Right ventricle myocardium inferior (tissue), 1 donor: ENCODE data around the gene NPM1. TPM values are rescaled to one million over a fixed set of nuclear protein-coding genes. Genes with fewer than 3 reads are reported as not detected.
"Not testable (repeated sequence)": the region's sequence is repeated elsewhere in the genome, so short reads cannot be mapped to it uniquely, and the experiment has no call there.

Experiments used
- ATAC-seq: fragments of 200-7000 bp; cut with Tn5 transposase; one replicate; pipeline ENCODE4 v1.9.1; 2020; ENCODE audit warnings: mild to moderate bottlenecking, moderate library complexity
- DNase-seq: peaks from one replicate; pipeline ENCODE4 v3.0.0; 2021; ENCODE audit errors: missing footprints
- intact Hi-C: fragments of 100-400 bp; cut with DNase I; formaldehyde crosslinking; loops from one replicate; pipeline ENCODE4 v1.11.0; 2022
- total RNA-seq: library from RNA; stranded (reverse); fragmentation: NEBNext Ultra II Directional; extraction: Animal tissue kit (Norgen Biotek cat#: 25700); gene quantifications from one replicate; pipeline ENCODE4 v1.2.1, GENCODE V29; 2021
- donor health status: DM: no; HTN: yes; CAD: no; lungs with severe emphysema.

The NPM1 gene
- total RNA-seq, 1 donor from 2014 or later, result 365 TPM

DNA sequence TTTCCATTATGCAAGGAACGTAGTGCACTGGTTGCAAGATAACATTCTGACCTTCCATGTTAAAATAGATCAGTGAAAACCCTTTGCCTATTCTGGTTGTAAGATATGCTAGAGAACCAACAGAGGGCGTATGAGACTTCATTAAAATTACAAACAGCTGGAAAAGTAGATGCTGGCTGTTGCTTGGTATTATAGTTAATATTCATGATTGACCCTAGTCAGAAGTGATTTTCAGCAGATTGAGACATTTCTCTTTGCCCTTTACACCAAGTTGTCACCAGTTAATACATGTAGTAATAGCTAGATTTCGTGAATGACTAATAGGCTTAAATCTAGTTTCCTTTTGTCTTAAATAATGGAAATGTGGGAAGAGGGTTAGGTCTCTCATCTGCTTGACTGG lies 18.0 kb downstream of the NPM1 start:
- intact Hi-C loops, result no loop called here
- peak; percentile 54 for ATAC-seq
- DNase-seq, result no peak

DNA sequence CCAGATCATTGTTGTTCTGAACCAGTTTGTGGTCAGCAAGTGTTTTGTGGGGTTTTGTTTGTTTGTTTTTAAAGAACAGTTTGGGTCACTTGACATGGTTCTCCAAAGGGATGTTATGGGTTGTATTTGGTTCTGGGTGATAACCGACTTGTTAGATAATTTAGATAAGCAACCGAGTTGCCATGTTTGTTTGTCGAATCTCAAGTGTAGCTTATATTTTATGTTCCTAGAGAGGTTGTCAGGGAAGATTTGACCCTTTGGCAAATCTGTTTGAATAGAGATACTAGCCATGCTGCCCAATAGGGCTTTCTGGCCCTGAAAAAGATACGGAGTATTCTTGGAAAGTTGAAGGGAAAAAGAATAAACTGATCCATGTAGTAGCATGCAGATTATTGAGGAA lies 19.6 kb downstream of the NPM1 start:
- DNase-seq (no peak), ATAC-seq (no peak)
- intact Hi-C loops, result no loop called here

DNA sequence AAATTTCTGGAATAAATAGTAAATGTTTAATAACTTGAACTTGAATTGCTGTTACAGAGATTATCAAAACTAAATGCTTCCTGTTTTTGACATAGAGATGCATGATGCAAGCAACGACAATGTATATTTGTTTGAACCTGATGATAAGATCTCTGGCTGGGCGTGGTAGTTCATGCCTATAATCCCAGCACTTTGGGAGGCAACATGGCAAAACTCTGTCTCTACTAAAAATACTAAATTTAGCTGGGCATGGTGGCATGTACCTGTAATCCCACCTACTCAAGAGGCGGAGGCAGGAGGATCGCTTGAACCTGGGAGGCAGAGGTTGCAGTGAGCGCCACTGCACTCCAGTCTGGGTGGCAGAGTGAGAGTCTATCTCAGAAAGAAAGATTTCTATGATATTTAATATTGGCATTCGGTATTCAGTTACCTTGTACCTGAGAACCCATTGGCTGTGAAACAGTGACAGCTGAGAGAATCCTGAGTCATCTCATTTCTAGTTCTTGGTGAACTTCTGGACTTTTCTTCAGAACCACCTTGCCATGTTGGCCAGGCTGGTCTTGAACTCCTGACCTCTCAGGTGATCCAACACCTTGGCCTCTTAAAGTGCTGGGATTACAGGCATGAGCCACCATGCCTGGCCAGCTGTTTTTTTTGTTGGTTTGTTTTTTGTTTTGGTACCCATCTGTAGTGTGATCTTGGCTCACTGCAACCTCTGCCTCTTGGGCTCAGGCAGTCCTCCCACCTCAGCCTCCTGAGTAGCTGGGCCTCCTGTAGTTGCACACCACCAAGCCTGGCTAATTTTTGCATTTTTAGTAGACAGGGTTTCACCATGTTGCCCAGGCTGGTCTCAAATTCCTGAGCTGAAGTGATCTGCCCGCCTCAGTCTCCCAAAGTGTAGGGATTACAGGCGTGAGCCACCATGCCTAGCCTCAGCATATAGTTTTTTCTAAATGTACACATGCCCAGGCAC lies 21.8 kb downstream of the NPM1 start:
- ATAC-seq (no peak), DNase-seq (no peak)
- intact Hi-C loops, result loop anchor here (10.0 kb wide), 1 partner anchor 655 kb away; no protein-coding TSS in a partner anchor

DNA sequence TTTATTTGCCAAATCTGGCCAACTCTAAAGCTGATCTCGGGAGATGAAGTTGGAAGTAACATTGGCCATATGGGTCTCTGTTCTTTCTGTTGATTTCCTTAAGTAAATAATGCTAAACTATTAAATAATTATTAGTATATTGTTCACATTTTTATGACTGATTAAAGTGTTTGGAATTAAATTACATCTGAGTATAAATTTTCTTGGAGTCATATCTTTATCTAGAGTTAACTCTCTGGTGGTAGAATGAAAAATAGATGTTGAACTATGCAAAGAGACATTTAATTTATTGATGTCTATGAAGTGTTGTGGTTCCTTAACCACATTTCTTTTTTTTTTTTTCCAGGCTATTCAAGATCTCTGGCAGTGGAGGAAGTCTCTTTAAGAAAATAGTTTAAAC lies 22.5 kb downstream of the NPM1 start:
- intact Hi-C loops, result loop anchor here (10.0 kb wide), 1 partner anchor 655 kb away; no protein-coding TSS in a partner anchor
- DNase-seq (no peak), ATAC-seq (no peak)

DNA sequence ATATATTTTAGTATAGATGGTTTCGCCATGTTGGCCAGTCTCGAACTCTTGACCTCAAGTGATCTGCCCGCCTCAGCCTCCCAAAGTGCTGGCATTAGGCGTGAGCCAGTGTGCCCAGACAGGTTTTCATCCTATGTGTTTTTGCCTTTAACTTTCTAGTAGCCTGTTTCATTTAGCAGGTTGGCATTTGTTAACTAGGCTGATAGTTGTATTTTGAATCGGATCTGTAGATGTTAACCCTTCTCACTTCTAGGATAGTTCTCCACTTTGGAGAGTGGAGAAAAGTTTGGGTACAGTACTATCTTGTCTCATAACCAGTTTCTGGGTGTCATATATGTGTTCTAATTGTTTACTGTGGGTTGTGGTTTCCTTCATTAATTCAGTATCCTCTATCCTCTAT lies 24.5 kb downstream of the NPM1 start:
- DNase-seq (no peak), ATAC-seq (no peak)
- intact Hi-C loops, result loop anchor here (10.0 kb wide), 1 partner anchor 653 kb away; no protein-coding TSS in a partner anchor

DNA sequence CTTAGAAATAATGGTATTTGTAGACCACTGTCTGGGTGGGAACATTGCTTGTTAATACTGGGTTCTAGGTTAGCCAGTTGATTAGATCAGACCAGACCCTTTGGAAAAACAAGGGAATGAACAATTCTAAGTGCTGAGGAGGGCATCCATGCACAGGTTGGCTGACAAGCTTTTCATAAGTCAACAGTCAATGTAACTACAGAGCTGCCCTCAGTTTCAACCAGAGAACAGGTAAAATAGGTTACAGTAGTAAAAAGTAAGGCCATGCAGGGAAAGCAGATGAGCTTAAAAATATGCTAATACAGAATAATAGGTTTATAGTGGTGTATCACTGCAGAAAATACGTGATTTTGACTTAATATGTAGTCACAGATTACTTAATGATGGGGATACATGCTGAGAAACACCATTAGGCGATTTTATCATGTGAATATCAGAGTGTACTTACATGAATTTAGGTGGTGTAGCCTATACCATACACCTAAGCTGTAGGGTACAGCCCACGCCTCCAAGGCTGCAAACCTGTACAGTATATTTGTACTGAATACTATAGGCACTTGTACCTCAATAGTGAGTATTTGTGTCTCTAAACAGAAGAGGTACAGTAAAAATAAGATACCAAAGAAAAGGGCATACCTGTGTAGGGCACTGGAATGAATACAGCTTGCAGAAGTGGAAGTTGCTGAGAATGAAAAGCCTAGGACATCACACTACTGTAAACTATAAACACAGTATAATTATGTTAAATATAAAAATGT lies 25.7 kb downstream of the NPM1 start:
- intact Hi-C loops, result loop anchor here (10.0 kb wide), 1 partner anchor 651 kb away; no protein-coding TSS in a partner anchor
- DNase-seq, result no peak
- ATAC-seq, result no peak

DNA sequence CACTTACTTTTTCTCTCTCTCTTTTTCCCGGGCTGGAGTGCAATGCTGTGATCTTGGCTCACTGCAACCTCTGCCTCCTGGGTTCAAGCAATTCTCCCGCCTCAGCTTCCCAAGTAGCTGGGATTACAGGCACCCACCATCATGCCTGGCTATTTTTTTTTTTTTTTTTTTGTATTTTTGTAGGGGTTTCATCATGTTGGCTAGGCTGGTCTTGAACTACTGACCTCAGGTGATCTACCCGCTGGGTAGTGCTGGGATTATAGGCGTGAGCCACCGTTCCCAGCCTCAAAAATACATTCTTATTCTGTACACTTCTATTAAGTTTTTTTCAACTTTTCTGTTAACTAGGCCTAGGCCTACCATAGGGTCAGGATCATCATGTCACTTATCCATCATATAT lies 26.3 kb downstream of the NPM1 start:
- not testable (repeated sequence) for DNase-seq, ATAC-seq
- intact Hi-C loops, result loop anchor here (10.0 kb wide), 1 partner anchor 651 kb away; no protein-coding TSS in a partner anchor

DNA sequence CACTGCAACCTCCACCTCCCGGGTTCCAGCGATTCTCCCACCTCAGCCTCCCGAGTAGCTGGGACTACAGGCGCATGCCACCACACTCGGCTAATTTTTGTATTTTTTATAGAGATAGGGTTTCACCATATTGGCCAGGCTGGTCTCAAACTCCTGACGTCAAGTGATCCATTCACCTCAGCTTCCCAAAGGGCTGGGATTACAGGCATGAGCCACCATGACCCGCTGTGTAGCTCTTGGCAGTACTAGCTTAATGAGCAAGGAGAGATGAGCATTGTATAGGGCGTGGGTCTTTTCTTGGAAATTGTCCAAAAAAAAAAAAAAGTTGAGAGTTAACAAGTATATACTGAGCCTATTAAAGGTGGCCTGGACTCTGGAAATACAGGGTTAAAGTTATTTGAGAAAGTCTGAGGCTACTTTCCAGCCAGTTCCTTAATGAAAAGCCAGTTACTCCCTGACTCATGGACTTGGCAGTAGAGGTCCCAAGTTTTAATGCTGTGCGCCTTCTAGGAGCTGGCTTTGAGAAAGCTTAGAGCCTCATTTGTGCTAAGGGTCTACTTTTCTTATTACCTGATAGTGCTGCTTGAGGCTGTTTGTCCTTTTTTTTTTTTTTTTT lies 27.6 kb downstream of the NPM1 start:
- no peak for DNase-seq
- ATAC-seq, result no peak
- intact Hi-C loops, result loop anchor here (10.0 kb wide), 1 partner anchor 650 kb away; no protein-coding TSS in a partner anchor

DNA sequence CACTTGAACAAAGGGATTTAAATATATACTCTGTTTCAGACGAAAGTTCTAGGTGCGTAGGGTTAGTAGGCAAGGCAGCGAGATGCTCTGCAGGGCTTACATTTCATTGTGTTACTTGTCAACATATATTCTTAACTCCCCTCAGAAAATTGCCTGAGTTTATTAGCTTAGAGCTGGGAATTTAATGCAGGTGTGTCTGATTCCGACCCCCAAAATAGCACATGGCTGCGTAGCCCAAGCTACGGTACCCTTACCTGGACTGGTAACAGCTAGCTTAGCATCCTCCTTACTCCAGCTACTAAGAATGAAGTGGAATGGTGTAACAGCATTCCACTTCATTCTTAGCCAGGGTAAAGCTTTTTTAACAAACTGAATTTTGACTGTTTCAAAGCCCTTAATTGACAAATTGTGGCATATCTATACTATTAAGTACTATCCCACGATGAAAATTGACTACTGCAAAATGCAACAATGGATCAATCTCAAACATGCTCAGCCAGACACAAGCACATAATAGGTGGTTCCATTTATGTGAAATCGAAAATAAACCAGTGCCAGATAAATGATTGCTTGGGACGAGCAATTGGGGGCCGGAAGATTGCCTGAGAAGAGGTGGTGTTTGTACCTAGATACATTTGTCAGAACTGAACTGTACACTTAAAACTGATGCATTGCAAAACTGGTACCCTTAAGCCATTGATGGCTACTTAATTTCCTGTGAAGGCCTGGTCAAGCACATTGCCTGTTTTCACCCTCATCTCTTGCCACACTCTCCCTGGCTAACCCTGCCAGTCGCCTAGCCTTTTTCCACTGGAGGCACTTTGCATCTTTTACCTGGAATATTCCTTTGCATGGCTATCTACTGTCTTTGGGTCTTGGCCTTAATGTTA lies 28.8 kb downstream of the NPM1 start:
- ATAC-seq (no peak), DNase-seq (no peak)
- intact Hi-C loops, result loop anchor here (10.0 kb wide), 1 partner anchor 648 kb away; no protein-coding TSS in a partner anchor

DNA sequence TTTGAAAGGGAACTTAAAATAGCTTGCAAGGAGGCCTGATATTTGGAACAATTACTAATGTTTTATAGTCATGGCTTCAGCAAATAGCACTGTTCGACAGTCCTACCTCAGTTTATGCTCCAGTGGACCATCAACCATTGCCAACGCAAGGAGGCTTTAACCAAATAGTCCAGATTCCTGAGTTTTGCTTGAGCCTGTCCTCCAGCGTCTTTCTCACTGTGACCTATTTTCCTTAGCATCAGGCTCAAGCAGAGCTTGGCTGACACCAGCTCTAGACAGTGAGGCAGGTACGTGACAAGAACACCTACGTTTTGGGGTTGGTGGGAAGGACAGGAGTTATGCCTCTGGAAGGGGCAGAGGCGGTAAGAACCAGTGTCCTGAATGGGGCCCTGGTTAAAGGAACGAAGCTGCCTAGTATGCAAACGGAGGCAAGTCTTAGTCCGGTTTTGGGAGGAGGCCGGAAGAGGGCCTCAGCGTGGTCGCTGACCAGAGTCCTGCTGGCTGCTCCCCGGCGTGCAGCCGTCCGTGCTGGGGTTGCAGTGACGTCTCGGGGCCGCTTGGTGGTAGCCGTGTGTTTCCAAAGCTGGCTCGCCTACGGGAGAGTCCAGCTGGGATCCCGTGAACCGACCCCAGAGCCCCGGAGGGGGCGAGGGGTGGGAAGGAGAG lies 30.8 kb downstream of the NPM1 start:
- peak; percentile 85 for ATAC-seq
- intact Hi-C loops, result loop anchor here (1.0 to 10.0 kb wide), 3 partner anchors 66 to 646 kb away; no protein-coding TSS in a partner anchor
- peak; percentile 85 for DNase-seq

DNA sequence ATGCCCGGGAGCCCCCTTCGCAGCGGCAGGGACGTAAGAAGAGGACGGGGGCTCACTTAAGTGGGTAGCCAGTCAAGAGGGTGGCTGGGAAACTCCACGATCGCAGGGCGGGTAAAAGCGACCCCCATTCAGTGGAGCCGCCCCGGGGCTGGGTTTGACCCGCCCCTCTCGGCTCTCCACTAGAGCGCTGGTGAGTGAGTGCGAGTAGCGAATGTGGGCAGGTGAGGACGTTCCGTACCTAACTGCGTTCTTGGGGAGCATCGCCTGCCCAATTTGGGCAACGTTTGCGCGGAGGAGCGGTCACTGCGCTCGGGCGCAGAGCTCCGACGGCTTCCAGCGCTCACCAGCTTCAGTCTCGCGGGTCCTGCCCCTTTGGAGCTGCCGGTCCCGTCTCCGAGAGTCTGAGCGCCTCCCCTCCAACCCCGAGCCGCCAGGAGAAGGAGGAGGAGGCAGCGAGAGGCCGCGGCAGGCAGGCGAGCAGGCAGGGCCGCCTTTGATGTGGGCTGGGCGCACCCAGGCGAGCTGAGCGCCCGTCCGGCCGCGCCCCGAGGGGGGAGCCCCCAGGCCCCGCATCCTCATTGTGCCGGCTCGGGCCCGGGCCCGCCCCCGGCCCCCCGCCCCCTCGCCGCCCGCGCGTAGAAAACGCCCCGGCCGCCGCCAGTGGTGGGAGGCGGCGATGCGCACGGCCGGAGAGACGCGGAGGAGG lies 31.5 kb downstream of the NPM1 start, which contains the start of gene FGF18:
FGF18 (plus strand) TSS at position 666 of the 706 bp plus-strand sequence. CDS start 553 bp downstream, outside the sequence.
- DNase-seq (peak; percentile 75), ATAC-seq (peak; percentile 51)
- intact Hi-C loops, result loop anchor here (1.0 to 10.0 kb wide), 4 partner anchors 66 to 646 kb away; no protein-coding TSS in a partner anchor

DNA sequence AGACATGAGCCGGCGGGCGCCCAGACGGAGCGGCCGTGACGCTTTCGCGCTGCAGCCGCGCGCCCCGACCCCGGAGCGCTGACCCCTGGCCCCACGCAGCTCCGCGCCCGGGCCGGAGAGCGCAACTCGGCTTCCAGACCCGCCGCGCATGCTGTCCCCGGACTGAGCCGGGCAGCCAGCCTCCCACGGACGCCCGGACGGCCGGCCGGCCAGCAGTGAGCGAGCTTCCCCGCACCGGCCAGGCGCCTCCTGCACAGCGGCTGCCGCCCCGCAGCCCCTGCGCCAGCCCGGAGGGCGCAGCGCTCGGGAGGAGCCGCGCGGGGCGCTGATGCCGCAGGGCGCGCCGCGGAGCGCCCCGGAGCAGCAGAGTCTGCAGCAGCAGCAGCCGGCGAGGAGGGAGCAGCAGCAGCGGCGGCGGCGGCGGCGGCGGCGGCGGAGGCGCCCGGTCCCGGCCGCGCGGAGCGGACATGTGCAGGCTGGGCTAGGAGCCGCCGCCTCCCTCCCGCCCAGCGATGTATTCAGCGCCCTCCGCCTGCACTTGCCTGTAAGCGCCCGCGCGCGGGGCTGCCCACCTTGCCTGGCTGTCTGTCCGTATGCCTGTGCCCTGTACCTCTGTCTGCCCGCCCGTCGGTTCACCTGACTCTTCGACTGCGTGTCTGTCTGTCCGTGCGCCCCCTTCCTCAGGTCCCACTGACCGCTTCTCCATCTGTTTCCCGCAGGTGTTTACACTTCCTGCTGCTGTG lies 32.2 kb downstream of the NPM1 start:
- intact Hi-C loops, result loop anchor here (1.0 to 10.0 kb wide), 5 partner anchors 65 to 645 kb away; no protein-coding TSS in a partner anchor
- ATAC-seq (peak; percentile 34), DNase-seq (peak; percentile 79)

DNA sequence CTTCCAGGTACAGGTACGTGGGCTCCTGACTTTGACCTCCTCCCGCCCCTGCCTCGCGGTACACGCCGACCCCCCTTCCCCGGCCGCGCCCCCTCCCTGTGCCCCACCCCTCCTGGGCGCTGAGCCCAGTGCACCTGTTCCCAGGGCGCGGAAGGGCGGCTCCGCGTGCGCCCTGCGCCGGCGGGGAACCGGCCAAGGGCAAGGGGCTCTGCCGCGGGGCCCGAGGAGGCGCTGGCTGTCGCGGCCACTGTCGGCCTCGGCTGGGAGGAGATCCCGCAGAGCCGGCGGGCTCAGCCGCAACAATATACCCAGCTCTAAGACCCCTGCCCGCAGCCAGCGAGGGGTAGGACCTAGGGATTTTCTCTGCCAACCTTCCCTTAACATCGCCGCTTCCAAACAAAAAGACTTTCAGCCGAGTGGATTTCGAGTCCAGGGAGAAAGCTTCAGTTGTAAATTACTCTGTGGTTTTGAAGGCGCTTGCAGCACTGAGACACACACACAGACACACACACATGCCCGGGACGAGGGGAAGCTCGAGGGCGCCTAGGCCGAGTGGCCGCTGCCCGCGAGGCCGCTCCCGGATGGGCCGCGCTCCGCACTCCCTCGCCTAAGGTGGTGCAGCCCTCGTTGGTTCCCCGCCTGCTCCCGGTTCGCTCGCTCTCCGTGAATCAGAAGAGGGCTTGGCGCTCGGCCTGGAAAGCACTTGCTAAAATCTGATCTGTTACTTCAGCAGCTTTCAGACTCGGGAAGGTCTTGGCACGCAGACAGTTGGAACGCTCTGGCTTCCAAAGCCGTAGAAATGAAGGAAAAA lies 33.0 kb downstream of the NPM1 start:
- DNase-seq, result peak; percentile 92
- intact Hi-C loops, result loop anchor here (5.0 kb wide), 2 partner anchors 317 to 472 kb away; no protein-coding TSS in a partner anchor
- ATAC-seq, result peak; percentile 61

DNA sequence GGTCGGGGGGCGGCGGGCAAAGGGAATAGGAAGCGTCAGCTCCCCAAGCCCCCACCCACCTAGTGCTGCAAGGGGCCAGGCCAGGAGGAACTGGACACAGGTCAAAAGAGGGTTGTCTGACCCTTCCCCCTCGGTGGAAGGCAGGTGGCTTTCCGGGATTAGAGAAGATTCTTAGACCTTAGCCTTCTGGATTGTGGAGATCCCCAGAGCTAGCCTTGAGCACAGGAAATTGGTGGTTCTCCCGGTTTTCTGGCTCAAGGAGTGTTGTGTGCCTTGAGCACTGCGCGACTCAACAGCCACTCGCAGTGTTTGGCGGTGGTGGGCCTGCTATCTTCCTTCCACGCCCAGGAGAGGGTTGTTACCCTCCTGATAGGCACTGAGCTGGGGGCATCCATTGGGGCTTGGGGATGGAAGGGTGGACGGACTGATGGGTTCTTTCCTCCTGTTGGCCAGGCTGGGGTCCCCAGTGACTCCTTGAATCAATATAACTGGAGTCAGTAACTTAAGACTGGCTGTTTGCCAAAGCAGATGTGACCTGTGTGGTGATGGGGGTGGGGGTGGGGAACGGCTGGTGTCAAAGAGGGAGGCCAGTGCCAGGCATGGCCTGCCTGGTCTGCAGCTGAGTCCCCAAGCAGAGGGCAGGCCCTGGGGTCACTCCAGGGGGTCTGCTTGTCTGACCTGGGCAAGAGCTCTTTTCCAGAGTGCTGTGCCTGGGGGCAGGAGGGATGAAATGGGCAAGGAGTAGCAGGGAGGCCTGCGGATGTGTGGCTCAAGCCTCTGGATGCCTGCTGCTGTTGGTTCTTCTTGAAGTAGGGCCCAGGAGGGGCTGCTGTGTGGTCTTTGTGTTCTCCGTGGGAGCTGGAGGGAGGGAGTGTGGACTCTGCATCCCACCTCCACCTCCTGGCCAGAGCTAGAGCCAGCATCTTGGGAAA lies 33.9 kb downstream of the NPM1 start:
- ATAC-seq, result no peak
- intact Hi-C loops, result loop anchor here (2.0 to 5.0 kb wide), 3 partner anchors 157 to 471 kb away; no protein-coding TSS in a partner anchor
- DNase-seq, result no peak
